Measurements from ENCODE around the gene PIM3.

DNA sequence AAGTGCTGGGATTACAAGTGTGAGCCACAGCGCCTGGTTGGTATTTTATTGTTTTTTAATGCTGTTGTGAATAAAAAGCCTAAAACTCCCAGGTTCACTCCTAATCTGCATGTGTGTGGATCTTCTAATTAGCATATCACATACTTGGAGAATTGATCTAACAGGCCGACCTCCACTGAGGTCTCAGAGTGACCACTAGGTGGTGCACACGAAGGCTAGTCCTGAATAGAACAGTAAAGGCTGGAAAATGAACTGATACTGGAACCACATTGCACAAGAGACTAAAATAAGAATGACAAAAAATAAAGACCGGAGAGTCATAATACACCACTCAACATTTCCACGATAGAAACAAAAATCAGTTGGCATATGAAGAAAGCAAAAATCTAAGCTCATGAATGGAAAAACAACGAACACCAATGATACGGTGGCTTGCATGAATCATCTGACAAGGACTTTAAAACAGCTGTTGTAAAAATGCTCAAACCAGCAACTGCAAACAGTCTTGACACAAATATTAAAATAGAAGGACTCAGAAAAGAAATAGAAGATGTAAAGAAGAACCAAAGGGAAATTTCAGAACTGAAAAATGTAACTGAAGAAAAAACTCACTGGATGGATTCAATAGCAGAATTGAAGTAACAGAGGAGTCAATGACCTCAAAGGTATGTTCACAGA lies 19.2 kb downstream of the PIM3 start:
- TF ChIP-seq GATA2 (IDR thresholded peaks at IDR 0.05; ENCODE audit: low read depth, low read length) (no peak), GATA3 (IDR thresholded peaks at IDR 0.05; ENCODE audit: low read depth, low read length) (no peak)

Data from SH-SY5Y (cell line).